ENCODE data around the gene ZNF79. TPM values are rescaled to one million over a fixed set of nuclear protein-coding genes. Genes with fewer than 3 reads are reported as not detected.

ZNF79 gene
- total RNA-seq, 1 experiment from 2014 or later: 9.0 TPM

GRCh38 chr9:127458921-127459320, 34.7 kb downstream of the ZNF79 start (continued):
- TF ChIP-seq, protein P1, sequence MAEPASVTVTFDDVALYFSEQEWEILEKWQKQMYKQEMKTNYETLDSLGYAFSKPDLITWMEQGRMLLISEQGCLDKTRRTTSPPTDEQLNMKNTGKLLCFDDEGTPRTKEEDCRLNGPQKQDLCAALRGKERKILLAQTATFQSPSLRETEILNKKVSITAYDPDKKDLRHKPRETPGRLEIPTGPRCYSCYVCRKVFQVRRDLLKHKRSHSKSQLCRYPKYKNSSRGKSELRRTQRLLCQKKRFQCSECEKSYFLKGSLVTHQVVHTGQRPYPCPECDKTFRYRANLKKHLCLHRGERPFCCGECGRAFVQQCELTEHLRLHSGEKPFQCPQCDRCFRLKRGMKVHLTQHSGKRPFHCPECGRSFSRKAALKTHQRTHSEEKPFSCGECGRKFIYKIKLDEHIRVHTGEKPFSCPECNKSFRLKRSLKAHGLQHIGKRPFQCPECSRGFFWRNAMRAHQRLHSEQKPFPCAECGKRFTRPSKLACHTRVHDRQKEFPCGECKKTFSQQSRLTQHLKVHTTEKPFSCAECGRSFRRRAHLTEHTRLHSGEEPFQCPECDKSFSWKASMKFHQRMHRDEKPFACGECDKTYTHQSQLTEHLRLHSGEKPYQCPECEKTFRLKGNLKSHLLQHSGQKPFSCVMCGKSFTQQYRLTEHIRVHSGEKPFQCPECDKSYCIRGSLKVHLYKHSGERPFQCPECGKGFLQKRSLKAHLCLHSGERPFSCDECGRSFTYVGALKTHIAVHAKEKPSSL (CRISPR knock-in tag; conservative IDR thresholded peaks at IDR 0.05): no peak
- TF ChIP-seq FOXK1 (CRISPR knock-in tag; IDR thresholded peaks at IDR 0.05) (no peak), GTF2I (CRISPR knock-in tag; conservative IDR thresholded peaks at IDR 0.05) (no peak), TP53 (CRISPR knock-in tag; IDR thresholded peaks at IDR 0.05) (no peak), RELA (CRISPR knock-in tag; IDR thresholded peaks at IDR 0.05; ENCODE audit: borderline replicate concordance) (no peak), CREM (CRISPR knock-in tag; IDR thresholded peaks at IDR 0.05) (no peak), ATF1 (CRISPR knock-in tag; IDR thresholded peaks at IDR 0.05) (no peak), ZNF138 (CRISPR knock-in tag; conservative IDR thresholded peaks at IDR 0.05) (no peak), FOXP1 (CRISPR knock-in tag; IDR thresholded peaks at IDR 0.05; ENCODE audit: borderline replicate concordance) (no peak), ZNF219 (CRISPR knock-in tag; IDR thresholded peaks at IDR 0.05; ENCODE audit: borderline replicate concordance) (no peak), SP1 (CRISPR knock-in tag; conservative IDR thresholded peaks at IDR 0.05) (no peak)
- TF ChIP-seq, protein P2, sequence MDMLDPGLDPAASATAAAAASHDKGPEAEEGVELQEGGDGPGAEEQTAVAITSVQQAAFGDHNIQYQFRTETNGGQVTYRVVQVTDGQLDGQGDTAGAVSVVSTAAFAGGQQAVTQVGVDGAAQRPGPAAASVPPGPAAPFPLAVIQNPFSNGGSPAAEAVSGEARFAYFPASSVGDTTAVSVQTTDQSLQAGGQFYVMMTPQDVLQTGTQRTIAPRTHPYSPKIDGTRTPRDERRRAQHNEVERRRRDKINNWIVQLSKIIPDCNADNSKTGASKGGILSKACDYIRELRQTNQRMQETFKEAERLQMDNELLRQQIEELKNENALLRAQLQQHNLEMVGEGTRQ (CRISPR knock-in tag; IDR thresholded peaks at IDR 0.05): no peak

DNA sequence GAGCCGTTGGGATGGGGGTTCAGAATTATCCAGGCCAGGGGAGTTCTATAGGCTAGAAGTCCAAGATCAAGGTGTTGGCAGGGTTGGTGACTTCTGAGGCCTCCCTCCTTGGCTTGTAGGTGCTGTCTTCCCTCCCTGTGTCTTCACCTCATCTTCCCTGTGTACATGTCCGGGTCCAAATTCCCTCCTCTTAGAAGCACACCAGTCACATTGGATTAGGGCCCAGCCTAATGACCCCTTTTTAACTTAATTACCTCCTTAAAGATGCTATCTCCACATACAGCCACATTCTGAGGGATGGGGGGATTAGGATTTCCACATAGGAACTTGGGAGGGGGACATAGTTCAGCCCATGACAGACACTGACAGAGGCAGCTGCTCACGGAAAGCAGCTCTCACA, 39.2 kb downstream of the ZNF79 start:
- ATAC-seq (no peak), DNase-seq (ENCODE audit: low spot score) (no peak)
- peaks cover 37% of the 10 kb centered on the region for H3K36me3 Mint-ChIP-seq
- H3K4me3 Mint-ChIP-seq: no peak overlapping the region
- POLR2A ChIA-PET: no interaction called here
- no peaks in the 10 kb centered on the region for H3K4me1 Mint-ChIP-seq
- CTCF ChIA-PET: interaction anchor here (1.0 kb wide), 1 partner anchor 26 kb away, joined by 3 read pairs; no protein-coding TSS in a partner anchor
- TF ChIP-seq, protein P3, sequence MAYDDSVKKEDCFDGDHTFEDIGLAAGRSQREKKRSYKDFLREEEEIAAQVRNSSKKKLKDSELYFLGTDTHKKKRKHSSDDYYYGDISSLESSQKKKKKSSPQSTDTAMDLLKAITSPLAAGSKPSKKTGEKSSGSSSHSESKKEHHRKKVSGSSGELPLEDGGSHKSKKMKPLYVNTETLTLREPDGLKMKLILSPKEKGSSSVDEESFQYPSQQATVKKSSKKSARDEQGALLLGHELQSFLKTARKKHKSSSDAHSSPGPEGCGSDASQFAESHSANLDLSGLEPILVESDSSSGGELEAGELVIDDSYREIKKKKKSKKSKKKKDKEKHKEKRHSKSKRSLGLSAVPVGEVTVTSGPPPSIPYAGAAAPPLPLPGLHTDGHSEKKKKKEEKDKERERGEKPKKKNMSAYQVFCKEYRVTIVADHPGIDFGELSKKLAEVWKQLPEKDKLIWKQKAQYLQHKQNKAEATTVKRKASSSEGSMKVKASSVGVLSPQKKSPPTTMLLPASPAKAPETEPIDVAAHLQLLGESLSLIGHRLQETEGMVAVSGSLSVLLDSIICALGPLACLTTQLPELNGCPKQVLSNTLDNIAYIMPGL (CRISPR knock-in tag; IDR thresholded peaks at IDR 0.05): no peak
- TF ChIP-seq EMX1 (CRISPR knock-in tag; IDR thresholded peaks at IDR 0.05): no peak
- TF ChIP-seq, protein P4, sequence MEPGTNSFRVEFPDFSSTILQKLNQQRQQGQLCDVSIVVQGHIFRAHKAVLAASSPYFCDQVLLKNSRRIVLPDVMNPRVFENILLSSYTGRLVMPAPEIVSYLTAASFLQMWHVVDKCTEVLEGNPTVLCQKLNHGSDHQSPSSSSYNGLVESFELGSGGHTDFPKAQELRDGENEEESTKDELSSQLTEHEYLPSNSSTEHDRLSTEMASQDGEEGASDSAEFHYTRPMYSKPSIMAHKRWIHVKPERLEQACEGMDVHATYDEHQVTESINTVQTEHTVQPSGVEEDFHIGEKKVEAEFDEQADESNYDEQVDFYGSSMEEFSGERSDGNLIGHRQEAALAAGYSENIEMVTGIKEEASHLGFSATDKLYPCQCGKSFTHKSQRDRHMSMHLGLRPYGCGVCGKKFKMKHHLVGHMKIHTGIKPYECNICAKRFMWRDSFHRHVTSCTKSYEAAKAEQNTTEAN (CRISPR knock-in tag; IDR thresholded peaks at IDR 0.05): no peak
- no peak for TF ChIP-seq CREB1 (CRISPR knock-in tag; IDR thresholded peaks at IDR 0.05)
- TF ChIP-seq, protein P5, sequence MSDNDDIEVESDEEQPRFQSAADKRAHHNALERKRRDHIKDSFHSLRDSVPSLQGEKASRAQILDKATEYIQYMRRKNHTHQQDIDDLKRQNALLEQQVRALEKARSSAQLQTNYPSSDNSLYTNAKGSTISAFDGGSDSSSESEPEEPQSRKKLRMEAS (CRISPR knock-in tag; IDR thresholded peaks at IDR 0.05): no peak
- TF ChIP-seq GTF2I (CRISPR knock-in tag; conservative IDR thresholded peaks at IDR 0.05): no peak
- TF ChIP-seq ARID4B (CRISPR knock-in tag; IDR thresholded peaks at IDR 0.05; ENCODE audit: borderline replicate concordance): no peak
- TF ChIP-seq, protein P6, sequence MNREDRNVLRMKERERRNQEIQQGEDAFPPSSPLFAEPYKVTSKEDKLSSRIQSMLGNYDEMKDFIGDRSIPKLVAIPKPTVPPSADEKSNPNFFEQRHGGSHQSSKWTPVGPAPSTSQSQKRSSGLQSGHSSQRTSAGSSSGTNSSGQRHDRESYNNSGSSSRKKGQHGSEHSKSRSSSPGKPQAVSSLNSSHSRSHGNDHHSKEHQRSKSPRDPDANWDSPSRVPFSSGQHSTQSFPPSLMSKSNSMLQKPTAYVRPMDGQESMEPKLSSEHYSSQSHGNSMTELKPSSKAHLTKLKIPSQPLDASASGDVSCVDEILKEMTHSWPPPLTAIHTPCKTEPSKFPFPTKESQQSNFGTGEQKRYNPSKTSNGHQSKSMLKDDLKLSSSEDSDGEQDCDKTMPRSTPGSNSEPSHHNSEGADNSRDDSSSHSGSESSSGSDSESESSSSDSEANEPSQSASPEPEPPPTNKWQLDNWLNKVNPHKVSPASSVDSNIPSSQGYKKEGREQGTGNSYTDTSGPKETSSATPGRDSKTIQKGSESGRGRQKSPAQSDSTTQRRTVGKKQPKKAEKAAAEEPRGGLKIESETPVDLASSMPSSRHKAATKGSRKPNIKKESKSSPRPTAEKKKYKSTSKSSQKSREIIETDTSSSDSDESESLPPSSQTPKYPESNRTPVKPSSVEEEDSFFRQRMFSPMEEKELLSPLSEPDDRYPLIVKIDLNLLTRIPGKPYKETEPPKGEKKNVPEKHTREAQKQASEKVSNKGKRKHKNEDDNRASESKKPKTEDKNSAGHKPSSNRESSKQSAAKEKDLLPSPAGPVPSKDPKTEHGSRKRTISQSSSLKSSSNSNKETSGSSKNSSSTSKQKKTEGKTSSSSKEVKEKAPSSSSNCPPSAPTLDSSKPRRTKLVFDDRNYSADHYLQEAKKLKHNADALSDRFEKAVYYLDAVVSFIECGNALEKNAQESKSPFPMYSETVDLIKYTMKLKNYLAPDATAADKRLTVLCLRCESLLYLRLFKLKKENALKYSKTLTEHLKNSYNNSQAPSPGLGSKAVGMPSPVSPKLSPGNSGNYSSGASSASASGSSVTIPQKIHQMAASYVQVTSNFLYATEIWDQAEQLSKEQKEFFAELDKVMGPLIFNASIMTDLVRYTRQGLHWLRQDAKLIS (CRISPR knock-in tag; IDR thresholded peaks at IDR 0.05; ENCODE audit: borderline replicate concordance): no peak
- TF ChIP-seq FOXK1 (CRISPR knock-in tag; IDR thresholded peaks at IDR 0.05): no peak
- no peak for TF ChIP-seq OVOL2 (CRISPR knock-in tag; IDR thresholded peaks at IDR 0.05; ENCODE audit: borderline replicate concordance)
- TF ChIP-seq JUN (CRISPR knock-in tag; IDR thresholded peaks at IDR 0.05): no peak
- no peak for TF ChIP-seq IRF2 (CRISPR knock-in tag; IDR thresholded peaks at IDR 0.05; ENCODE audit: borderline replicate concordance, low read depth)
- H3K27me3 Mint-ChIP-seq (ENCODE audit: low read depth): no peaks in the 10 kb centered on the region
- H3K9me3 Mint-ChIP-seq: no peaks in the 10 kb centered on the region
- no peak overlapping the region for H3K27ac Mint-ChIP-seq
